HG03460 (cell line): ENCODE data around the gene PIGA.
"Not testable (repeated sequence)": the region's sequence is repeated elsewhere in the genome, so short reads cannot be mapped to it uniquely, and the experiment has no call there.

ENCODE experiments used
- ATAC-seq: cut with Tn5 transposase; IDR thresholded peaks from one replicate; pipeline ENCODE4 v1.9.1; 2021; ENCODE audit not compliant: unreplicated experiment

The PIGA gene

DNA sequence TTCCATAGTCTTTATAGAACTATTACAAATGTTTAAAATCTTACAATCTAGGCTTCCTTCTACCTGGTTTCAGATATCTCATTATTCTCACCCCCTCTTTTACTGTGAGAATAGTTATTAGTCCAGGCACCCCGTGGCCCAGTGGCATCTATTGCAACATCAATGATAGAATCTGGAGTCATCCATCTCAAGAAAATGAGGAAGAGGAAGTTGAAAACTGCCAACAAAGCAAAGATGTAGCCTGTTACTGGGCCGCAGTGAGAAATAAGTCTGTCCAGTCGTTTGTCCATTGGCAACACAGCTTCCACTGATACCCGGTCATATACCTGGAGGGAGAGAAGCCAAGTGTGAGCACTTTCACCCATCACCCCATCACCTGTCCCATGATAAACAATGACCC, 13.9 kb downstream of the PIGA start:
- ATAC-seq: no peak

DNA sequence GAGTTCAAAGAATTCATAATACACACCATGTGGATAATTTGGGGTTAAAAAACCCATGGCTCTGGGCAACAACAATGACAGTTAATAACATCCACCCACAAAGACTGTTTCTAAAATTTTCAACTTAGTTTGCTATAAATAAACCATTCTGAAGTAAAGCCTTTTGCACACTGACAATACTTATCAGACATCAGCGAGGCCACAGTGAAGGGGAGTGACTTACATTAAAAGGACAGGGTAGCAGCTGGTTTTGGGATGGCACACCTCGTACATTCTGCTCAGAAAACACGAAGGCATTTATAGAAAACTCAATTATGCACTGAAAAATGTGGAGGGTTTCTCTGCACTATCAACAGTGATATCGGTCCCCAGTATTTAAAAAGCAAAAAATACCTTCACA, 15.0 kb downstream of the PIGA start:
- no peak for ATAC-seq

DNA sequence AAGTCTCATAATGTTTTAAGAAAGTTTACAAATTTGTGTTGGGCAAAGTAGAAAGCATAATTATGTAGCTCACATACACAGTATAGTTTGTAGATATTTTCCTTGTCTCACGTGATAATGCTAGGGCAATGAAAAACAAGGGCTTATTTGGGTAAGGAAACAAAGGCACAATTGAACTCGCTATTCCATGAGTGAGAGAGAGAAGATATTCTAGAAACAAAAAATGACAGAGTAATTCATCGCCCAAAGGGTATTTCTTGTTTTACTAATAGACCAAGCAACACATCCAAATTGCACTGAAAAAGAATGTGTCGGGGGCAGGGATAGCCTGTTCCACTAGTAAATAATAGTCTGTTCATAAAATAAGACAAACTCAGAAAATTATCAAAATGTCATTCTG, 16.2 kb downstream of the PIGA start:
- no peak for ATAC-seq

DNA sequence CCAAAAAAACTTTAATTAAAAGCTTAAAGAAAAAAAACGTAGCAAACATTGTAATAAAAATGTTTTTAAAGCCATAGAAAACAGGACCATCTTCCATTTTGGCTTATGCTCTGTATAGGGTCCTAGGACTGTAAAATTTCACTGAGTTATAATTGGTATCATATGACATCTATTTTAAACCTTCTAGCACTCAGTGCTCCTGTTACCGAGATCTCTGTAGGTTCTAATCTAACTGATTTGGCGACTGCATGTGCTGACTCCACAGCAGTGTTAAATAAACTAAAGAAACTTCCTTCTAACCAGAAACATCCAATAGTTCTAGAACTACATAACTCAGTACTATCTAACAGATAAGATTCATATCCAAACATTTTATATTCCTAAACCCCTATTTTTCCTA, 19.8 kb downstream of the PIGA start, which contains the start of gene ASB11:
TSS of gene ASB11 (minus strand) at position 132 of the 400 bp plus-strand sequence. CDS start at position 97, 35 bp downstream.
- no peak for ATAC-seq

DNA sequence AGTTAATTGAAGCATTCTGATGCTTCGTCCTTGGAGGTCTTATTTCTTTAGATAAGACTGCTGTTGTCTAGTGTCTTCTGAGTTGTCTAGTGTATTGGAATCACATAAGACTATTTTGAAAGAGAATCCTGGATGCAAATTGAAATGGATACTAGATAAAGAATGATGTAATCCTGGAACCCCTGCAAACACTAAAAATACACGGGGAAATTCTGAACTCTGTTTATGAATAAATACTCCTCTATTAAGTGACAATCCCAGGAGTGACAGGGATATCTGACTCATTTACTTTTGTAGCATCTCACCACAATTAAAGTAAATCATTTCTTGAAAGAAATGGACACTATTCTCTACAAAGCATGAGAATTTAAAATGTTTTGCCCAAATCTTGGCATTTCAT, 20.9 kb downstream of the PIGA start:
- ATAC-seq: no peak

DNA sequence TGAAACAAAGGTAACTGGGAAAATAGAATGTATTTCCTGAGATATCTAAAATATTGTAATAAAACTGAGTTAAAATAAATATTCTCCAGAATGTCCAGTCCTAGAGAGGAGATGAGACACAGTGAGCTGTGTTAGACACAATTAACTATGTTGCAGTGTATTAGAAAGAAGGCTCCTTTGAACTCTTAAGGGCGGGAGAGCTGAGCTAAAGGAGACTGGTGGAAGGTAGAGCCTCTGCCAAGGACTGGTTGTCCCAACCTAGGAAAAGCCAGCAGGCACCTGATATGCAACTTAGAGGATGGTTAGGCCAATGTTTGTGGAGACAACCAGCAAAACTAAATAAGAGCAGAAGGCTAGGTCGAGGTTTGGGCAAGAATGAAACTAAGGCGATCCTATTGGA, 24.2 kb downstream of the PIGA start:
- ATAC-seq: no peak

DNA sequence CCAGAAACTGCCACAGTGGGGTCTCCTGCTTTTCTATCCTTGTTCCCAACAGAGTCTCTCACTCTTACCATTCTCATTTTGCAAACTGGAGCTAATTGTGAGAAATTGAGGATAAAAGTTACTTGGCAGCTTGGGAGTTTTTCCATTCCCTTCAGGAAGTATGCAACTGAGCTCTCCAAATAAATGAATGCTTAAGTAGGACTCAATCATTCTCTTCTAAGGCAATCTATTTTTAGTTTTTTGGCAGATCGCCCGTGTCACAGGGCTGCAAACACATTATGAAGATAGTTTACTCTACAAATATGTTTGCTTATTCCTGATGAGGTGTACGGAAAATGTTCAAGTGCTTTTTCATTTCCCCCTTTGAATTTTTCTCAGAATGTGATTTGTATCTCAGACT, 25.2 kb downstream of the PIGA start:
- ATAC-seq: no peak

DNA sequence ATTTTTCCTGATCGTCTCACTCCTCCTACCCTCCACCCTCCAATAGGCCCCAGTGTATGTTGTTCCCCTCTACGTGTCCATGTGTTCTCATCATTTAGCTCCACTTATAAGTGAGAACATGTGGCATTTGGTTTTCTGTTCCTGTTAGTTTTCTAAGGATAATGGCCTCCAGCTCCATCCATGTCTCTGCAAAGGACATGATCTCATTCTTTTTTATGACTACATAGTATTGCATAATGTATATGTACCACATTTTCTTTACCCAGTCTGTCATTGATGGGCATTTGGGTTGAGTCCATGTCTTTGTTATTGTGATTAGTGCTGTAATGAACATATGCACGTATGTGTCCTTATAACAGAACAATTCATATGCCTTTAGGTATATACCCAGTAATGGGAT, 29.4 kb downstream of the PIGA start:
- not testable (repeated sequence) for ATAC-seq

DNA sequence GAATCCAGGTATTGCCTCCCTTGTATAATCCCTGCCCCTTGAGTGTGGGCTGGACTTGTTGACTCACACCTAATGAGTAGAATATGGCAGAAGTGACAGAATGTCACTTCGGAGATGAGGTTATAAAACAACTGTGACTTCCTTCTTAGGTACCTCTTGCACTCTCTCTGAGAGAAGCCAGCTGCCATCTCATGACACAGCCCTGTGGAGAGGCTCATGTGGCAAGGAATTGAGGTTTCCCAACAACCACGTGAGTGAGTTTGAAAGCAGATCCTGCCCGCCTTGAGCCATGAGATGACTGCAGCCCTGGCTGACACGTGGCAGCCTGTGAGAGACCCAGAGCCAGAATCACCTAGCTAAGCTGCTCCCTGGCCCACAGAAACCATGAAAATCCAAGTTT, 33.4 kb downstream of the PIGA start:
- no peak for ATAC-seq

DNA sequence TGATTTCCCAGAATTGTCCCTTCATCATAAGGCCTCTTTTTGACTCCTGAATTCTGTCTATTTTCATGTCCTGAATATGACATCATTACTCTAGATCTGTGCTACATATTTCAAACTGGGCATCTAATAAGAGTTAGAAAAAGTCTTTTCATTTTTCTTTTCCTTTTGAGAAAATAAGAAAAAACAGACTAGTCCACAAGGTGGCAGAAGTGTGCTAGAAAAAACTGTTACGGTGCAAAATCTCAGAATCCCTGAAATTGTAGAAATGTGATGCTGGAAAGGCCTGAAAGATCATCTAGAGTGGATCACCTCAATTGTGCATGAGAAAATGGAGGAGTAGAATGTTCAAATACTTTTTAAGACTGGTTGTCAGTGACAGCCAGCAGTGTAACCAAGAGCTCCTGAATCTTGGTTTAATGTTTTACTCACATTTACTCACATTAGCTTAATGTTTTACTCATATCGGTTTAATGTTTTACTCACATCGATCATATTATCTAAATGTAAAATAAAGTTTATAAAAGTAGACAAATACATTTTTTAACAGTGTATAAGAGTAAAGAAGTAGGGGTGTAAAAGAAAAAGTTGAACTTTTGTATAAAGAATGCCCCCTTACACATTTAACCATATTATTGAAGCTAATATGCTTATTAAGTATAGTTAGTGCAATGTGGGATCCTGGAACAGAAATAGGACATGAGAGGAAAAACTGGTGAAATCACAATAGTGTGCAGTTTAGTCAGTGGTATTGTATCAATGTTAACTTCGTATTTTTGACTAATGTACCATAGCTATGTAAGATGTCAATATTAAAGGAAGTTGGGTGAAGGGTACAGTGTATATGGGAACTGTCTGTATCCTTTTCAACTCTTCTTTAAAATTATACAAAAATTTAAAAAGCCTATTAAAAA, 35.1 kb downstream of the PIGA start:
- ATAC-seq: no peak

DNA sequence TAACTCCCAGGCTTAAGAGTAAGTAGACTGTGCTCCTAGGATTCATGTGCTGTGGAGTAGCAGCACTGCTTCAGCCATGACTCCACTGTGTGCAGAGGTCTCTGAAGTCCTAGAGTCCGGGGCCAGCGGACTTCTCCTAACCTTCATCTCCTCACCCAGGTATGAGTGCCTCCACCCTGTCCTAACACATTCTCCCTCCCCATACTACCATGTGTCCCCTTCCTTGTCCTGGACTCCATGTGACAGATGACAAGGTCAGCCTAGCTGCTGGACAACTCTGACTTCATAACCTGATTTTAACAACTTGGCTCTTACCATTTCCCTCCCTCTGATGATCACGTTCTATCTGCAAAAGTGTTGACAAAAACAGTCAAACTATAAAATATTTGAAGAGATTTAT, 36.5 kb downstream of the PIGA start:
- ATAC-seq: no peak

DNA sequence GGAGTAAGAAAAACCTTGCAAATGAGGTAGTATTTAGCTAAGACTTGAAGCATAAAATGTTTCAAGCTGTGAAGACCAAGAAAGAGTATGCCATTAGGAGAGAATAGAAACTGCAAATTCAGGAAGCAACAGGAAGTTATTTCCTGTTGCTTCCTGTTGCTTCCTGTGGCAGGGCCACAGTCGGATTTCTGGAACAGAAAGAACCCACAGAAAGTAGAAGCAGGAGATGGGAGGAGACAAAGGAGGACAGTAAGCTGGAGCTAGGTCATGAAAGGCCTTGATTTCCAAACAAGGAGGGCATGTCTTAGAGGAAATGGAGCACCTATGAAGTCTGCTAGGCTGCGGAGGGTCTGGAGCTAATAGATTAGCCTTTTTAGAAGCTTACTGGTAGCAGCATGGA, 37.1 kb downstream of the PIGA start:
- ATAC-seq: no peak

DNA sequence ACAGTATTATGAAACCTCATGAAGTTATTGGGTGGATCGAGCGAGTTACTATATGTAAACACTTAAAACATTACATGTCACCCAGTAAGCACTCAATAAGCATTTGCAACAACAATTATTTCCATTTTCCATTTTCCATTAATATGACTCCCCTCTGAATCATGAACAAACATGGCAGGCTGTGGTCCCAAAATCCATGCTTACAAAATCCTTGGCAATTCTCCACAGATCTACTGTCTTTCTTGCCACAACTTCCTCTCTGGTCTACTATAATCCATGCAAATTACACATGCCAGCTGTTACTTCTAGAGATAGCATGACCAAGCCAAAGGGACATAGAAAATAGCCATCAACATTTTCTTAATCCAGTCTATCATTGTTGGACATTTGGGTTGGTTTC, 41.9 kb downstream of the PIGA start:
- no peak for ATAC-seq

DNA sequence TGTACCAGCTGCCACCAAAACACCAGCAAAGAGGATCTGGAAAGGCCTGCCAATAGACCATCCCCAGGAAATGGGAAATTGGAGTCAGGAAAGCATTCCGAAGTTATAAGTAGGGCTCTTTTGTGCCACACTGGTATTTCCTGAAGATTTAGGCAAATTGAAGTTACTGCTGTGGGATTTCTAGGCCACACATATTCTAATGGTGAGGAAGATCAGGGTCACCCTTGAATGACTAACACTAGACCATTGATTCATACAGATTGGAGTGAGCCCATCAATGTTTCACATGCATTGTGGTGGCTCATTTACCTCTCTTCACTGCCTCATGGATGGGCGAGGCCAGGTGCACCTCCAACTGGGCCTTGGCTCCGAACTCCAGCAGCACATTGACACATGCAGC, 42.5 kb downstream of the PIGA start:
- no peak for ATAC-seq

DNA sequence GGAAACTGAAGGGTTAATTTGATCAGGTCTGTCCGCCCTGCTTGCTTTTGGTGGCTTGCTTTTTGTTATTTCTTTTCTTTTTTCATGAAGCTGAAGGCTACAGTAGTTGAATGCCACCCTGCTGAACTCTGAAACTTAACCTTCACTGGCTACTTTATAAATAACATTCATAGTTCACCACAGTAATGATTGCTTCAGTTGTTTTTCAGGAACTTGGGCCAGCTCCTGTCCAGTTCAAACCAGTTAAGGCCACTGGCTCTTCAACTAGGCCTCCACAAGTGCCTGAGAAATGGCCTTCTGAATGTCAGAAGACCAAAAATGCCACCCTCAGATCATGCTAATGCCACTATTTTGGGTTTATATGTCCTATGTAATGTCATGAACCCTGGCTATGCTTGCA, 57.7 kb downstream of the PIGA start:
- ATAC-seq: no peak

DNA sequence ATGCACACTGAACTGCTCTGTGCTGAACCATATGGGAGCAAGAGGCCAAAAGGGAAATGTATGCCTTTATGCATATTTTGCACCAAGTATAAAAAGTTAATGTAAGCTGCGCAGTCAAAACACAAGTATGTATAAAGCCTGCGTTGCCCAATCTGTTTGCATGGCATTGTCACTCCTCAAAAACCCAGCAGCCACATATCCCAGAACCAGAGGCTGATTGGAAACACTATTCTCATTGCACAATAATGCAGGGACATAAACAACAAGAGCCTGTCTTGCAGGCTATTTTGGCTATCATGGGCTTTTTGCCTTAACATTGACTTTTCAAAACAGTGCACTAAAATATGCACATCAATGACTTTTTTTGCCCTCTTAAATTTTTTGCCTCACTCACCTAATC, 60.4 kb downstream of the PIGA start:
- ATAC-seq: no peak

DNA sequence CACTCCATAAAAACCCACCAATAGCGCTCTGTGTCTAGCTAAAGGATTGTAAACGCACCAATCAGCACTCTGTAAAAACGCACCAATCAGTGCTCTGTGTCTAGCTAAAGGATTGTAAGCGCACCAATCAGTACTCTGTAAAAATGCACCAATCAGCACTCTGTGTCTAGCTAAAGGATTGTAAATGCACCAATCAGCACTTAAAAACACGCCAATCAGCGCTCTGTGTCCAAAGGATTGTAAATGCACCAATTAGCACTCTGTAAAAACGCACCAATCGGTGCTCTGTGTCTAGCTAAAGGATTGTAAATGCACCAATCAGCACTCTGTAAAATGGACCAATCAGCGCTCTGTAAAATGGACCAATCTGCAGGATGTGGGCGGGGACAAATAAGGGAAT, 62.0 kb downstream of the PIGA start:
- ATAC-seq: not testable (repeated sequence)

DNA sequence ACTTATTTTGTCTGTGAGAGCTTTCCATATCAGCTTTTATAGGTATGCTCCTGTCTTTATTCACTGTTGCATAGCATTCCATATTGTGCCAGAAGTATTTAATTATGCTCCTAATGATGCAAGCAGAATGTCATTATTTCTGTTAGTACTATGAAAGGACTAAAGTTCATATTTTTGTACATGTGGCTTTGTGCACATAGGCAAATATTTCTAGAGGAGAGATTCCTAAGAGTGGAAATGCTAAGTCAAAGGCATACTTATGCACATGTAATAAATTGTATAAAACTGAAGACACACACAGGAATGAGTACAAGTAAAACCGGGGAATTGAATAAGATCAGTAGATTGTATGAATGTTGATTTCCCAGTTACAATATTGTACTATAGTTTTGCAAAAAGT, 63.6 kb downstream of the PIGA start:
- ATAC-seq: no peak

DNA sequence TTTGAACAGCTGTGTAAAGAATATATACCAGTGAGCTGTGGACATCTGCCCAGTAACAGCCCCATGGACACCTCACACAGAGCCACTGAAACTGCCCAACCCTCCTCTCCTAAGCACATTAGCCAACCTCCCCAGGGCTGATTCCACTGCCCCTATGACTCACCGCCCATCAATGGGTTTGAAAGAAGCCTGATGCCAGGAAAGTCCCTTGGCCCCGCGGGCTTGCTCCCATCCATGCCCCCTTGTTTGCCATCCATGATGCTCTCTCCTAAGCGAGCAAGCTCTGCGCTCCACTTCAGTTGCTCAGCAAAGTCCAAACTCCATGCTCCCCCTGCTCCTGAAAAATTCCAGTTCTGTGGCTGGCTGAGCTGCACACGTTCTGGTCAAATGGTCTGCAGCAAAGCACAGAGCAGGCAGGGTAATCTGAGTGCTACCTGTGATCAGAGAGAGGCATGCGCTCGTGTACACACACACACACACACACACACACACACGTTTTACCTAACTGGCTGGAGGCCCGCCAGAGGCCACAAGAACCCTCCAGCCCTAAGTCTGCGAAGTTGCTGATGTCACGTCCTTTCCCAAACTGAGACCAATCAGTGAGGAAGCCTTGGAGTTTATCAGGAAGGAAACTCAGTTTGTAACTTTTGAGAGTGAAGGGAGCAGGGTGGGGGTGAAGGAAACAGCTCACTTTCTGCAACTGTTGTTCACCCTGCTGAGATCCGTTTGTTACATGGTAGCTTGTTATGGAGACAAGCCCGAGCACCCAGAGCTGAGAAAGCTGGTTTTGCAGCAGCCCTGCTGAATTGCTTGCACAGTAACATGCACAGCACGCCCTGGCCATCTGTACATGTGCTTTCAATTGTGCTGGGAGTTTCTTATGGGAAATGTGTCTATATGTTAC, 65.5 kb downstream of the PIGA start, which contains the start of gene ASB9:
TSS of gene ASB9 (minus strand) at position 466 of the 904 bp plus-strand sequence. CDS start at position 257, 209 bp downstream.
- peak; percentile 54 for ATAC-seq
